GM19467 (cell line): Measurements from ENCODE around the gene GNAZ.
A peak's percentile ranks its signal among the peaks of the same experiment; 100 is the strongest.
"Not testable (repeated sequence)": the region's sequence is repeated elsewhere in the genome, so short reads cannot be mapped to it uniquely, and the experiment has no call there.

Source experiments
- ATAC-seq: cut with Tn5 transposase; IDR thresholded peaks from one replicate; pipeline ENCODE4 v1.9.1; 2021; ENCODE audit warnings: mild to moderate bottlenecking, moderate library complexity; ENCODE audit not compliant: unreplicated experiment

The GNAZ gene

GRCh38 chr22:23042179-23042578, 28.1 kb upstream of the GNAZ start:
- ATAC-seq = no peak

GRCh38 chr22:23044570-23044969, 25.7 kb upstream of the GNAZ start:
- ATAC-seq = no peak

GRCh38 chr22:23045461-23045860, 24.9 kb upstream of the GNAZ start:
- no peak for ATAC-seq

- ATAC-seq = no peak
These were observed 23.1 kb upstream of the GNAZ start for GRCh38 chr22:23047265-23047664.

- ATAC-seq = no peak
These were observed 22.6 kb upstream of the GNAZ start for GRCh38 chr22:23047742-23048141.

- not testable (repeated sequence) for ATAC-seq
These were observed 19.8 kb upstream of the GNAZ start for GRCh38 chr22:23050546-23050945.

- ATAC-seq = no peak
These were observed 17.1 kb upstream of the GNAZ start for GRCh38 chr22:23053051-23053707.

GRCh38 chr22:23053912-23054530, 16.3 kb upstream of the GNAZ start:
- ATAC-seq = no peak

GRCh38 chr22:23054531-23055257, 15.6 kb upstream of the GNAZ start:
- peak; percentile 82 for ATAC-seq

- ATAC-seq = no peak
These were observed 14.7 kb upstream of the GNAZ start for GRCh38 chr22:23055449-23056179.

- ATAC-seq = no peak
These were observed 13.0 kb upstream of the GNAZ start for GRCh38 chr22:23057331-23057730.

- ATAC-seq = no peak
These were observed 12.3 kb upstream of the GNAZ start for GRCh38 chr22:23058063-23058462.

GRCh38 chr22:23058481-23059283, 11.6 kb upstream of the GNAZ start:
- no peak for ATAC-seq

- ATAC-seq = no peak
These were observed 10.9 kb upstream of the GNAZ start for GRCh38 chr22:23059284-23059948.

GRCh38 chr22:23060612-23061400, 9.5 kb upstream of the GNAZ start:
- no peak for ATAC-seq

- ATAC-seq = no peak
These were observed 8.6 kb upstream of the GNAZ start for GRCh38 chr22:23061471-23062280.

GRCh38 chr22:23062616-23063538, 7.4 kb upstream of the GNAZ start:
- ATAC-seq = no peak
